Activated CD4-positive, alpha-beta T cell treated with anti-CD3 and anti-CD28 coated beads, Interleukin-2, amount 50 U/mL, for 1 hour (primary cell): Measurements from ENCODE around the gene CHSY3.

Source experiments
- DNase-seq: peaks from one replicate; pipeline ENCODE4 v3.0.0-alpha.2; 2020

CHSY3 gene

GRCh38 chr5:129904102-129904666, at the start of gene CHSY3:
CHSY3 (plus strand) TSS chr5:129904465.
- no peak for DNase-seq

- no peak for DNase-seq
These were observed 47.9 kb upstream of the CHSY3 start for GRCh38 chr5:129856325-129856724.

GRCh38 chr5:129857116-129857515, 47.1 kb upstream of the CHSY3 start:
- no peak for DNase-seq

- no peak for DNase-seq
These were observed 46.1 kb upstream of the CHSY3 start for GRCh38 chr5:129858131-129858675.

- no peak for DNase-seq
These were observed 19.9 kb upstream of the CHSY3 start for GRCh38 chr5:129884322-129884721.

- DNase-seq = no peak
These were observed 4.8 kb upstream of the CHSY3 start for GRCh38 chr5:129899454-129899853.

- DNase-seq = no peak
These were observed 1.4 kb upstream of the CHSY3 start for GRCh38 chr5:129902816-129903215.

DNA sequence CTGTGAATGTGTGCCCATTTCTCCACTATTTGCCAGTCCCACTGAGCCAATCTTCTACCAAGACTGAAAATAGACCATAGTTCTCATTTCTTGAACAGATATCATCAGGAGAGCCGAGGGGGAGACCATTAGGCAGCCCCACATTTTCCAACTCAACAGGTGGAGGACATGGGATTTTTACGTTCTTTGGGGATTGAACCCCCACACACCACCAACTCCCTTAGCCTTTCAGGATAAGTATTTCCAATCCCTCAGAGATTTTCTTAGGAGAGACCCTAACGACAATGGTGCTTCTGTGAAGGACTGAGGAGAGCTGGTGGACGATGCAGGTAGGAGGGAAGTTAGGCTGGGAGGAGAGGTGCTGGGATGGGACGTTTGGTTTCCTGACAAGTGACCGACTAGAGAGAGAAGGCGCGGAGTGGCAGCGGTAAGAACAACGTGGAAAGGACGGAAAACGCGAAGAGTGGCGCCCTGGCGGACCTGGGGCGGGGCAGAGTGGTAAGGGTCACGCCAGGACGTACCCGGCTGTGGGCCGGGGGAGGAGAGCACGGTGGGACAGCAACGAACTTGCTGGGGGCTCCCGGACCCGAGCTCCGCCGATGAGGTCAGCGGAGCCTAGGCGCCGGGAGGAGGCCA, 681 bp upstream of the CHSY3 start:
- no peak for DNase-seq

DNA sequence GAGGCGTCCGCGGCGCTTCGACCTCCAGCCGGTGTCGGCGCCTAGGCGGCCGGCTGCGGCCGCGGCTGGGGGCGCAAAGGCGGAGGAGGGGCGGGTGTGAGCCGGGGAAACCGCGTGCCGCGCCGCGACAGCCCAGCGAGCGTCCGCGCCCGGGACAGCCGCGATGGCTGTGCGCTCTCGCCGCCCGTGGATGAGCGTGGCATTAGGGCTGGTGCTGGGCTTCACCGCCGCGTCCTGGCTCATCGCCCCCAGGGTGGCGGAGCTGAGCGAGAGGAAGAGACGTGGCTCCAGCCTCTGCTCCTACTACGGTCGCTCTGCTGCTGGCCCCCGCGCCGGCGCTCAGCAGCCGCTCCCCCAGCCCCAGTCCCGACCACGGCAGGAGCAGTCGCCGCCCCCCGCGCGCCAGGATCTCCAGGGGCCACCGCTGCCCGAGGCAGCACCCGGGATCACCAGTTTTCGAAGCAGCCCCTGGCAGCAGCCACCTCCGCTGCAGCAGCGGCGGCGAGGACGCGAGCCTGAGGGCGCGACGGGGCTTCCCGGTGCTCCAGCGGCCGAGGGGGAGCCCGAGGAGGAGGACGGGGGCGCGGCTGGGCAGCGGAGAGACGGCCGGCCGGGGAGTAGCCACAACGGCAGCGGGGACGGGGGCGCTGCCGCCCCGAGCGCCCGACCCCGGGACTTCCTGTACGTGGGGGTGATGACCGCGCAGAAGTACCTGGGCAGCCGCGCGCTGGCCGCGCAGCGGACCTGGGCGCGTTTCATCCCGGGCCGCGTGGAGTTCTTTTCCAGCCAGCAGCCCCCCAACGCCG, 605 bp downstream of the CHSY3 start:
- DNase-seq = no peak

DNA sequence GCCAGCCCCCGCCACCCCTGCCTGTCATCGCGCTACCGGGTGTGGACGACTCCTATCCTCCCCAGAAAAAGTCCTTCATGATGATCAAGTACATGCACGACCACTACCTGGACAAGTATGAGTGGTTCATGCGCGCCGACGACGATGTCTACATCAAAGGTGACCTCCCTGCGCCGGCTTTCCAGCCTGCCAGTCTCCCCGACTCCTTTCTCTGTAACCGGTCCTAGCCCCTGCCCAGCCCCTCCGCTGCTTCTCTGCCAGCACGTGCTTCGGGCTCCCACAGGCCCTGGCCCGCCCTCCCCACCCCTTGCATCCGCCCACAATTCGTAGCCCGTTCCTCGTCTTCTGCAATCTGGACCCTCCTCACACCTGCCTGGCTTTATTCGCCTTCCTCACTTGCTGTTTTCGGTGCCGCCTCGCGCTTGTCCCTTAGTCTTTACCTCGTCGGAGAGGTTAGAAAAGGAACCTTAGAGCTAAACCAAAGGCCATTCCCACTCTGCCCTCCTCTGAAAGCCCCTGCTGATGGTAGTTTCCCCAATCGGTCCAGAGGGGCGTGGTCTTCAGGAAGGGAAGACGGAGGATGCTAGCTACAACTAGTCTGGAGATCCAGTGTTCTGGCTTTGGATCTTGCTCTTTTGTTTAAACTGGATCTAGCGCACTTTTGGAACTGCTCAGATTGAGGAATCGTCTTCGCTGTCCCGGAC, 1.4 kb downstream of the CHSY3 start:
- no peak for DNase-seq

DNA sequence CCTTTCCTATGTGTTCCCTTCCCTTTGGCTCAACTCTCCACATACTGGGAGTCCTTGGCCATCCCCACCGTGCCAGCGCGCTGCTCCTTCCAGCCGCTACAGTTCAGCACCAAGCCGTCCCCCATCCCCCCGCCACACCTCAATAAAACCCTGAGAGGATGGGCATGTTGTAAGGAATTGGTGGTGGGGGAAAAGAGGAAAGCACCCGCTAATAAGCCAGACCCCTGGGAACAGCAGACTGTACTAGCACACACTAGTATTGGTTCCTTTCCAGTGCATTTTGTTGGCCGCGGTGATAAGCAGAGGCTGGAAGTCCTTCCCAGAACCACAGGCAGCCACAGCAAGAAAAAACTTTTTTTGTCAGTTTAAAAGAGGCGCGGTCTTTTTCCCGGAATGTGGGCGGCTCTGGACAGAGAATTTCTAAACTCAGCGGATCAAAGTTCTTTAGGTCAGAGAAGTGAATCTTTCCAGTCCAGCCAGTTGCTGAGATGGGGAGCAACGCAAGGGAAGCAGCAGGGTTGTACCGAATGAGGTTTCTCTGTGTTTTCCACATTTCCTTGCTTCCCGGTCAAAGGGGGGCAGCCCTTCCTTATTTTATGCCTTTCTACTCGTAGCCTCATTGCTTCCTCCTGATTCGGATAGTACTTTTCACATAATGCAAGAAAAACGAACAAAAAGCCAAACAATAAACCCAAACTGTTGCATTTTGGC, 2.1 kb downstream of the CHSY3 start:
- DNase-seq = no peak

GRCh38 chr5:129909225-129909624, 5.0 kb downstream of the CHSY3 start:
- DNase-seq = no peak

GRCh38 chr5:129912601-129913255, 8.5 kb downstream of the CHSY3 start:
- DNase-seq = no peak

- DNase-seq = no peak
These were observed 11.2 kb downstream of the CHSY3 start for GRCh38 chr5:129915415-129915814.

DNA sequence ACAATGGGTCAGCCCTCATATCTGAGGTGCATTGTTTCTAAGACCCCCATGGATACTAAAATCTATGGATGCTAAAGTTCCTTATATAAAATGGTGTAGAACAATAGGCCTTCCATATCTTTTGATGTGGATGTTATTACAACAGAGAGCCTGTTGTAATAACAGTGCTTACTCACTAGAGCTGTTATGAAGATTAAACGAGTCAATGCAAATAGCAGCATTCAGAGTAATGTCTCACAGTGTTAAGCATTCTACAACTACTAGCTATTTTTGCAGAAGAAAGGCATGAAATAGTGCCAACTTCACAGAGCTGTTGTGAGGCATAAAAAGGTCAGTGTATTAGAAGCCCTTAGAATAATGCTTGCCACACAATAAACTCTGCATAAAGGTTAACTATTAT, 13.0 kb downstream of the CHSY3 start:
- DNase-seq = no peak

- no peak for DNase-seq
These were observed 16.9 kb downstream of the CHSY3 start for GRCh38 chr5:129921204-129921603.

DNA sequence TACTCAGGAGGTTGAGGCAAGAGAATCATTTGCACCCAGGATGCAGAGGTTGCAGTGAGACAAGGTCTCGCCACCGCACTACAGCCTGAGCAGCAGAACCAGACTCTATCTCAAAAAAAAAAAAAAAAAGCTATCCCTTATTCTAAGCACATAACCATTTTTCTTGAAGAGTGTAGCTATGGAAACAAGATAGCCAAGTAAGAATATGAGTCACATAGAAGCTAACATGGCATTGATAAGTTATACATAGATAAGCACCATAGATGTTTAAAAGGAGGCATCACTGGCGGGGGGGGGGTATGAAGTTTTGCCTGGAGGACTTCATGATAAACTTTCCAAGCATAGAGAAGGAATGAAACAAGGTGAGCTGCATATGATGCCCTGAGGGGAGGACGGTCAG, 26.0 kb downstream of the CHSY3 start:
- no peak for DNase-seq

DNA sequence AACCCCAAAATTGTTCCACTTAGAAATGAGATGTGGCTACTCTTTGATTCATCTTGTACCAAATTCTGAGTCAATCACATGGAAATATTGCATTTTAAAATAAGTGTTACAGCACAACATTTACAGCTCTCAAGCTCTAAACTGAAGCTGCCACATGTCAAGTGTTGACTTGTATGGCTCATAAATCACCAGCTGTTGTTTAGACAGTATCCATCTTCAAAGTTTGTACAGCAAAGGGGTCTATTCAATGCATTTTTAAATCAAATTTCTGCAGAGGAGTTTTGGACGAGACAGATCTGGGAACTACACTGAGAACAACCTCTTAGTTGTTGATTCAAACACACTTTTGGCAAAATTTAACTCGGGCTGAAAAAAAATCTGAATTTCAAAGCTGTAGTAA, 31.4 kb downstream of the CHSY3 start:
- DNase-seq = no peak

DNA sequence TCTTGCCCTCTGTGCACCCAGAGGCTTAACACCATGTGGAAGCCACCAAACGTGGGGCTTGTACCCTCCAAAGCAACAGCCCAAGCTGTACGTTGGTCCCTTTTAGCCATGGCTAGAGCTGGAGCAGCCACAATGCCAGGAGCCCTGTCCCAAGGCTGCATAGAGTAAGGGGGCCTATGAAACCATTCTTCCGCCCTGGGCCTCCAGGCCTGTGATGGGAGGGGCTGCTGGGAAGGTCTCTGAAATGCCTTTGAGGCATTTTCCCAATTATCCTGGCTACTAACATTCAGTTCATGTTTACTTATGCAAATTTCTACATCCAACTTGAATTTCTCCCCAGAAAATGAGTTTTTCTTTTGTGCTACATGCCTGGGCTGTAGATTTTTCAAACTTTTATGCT, 33.8 kb downstream of the CHSY3 start:
- DNase-seq = no peak

- DNase-seq = no peak
These were observed 39.7 kb downstream of the CHSY3 start for GRCh38 chr5:129943936-129944335.

- DNase-seq = no peak
These were observed 40.8 kb downstream of the CHSY3 start for GRCh38 chr5:129945028-129945427.

DNA sequence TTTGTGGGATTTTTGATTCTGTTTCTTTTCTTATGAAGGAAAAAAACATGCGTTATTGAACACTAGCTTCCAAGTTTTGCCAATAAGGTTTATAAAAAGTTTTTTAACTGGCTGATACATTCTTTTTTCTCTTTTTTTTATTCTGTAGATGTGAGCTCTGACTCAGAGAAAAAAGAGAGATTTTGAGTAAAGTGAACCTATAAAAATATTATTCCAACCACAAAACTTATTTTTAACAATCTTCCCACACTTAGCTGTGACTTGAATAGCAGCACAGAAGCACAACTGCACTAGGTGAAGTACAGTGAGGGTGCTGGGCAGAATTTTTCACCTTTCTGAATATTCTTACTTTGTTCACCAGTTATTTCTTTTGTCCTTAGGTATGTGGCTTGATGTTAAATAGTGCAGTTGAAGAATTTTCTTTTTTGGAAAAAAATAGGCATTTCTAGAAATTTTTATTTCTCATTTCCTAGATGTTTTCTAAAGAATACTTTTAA, 41.6 kb downstream of the CHSY3 start:
- no peak for DNase-seq
